MM.1S (cell line): ENCODE results near the gene CPPED1.
"Not testable (repeated sequence)": the region's sequence is repeated elsewhere in the genome, so short reads cannot be mapped to it uniquely, and the experiment has no call there.

ENCODE experiments used
- DNase-seq: peaks from one replicate; pipeline ENCODE4 v3.0.0-alpha.2; 2015
- H2AFZ ChIP-seq: fragments of 300-600 bp; sonication (generic); 2 replicates; pipeline ENCODE4 v1.6.0; 2016; ENCODE audit warnings: antibody characterized with exemption, low read length
- H3F3A ChIP-seq: fragments of 300-600 bp; sonication (generic); 2 replicates; pipeline ENCODE4 v1.6.1; 2016; ENCODE audit warnings: mild to moderate bottlenecking, antibody characterized with exemption, low read length, moderate library complexity, mixed read lengths; ENCODE audit not compliant: insufficient read depth
- H3K27ac ChIP-seq: fragments of 300-600 bp; sonication (generic); 2 replicates; pipeline ENCODE4 v1.5.1; 2016; ENCODE audit warnings: mild to moderate bottlenecking, low read length
- H3K27me3 ChIP-seq: fragments of 300-600 bp; sonication (generic); replicated peaks from 2 replicates; pipeline ENCODE4 v1.6.0; 2016; ENCODE audit warnings: low read length; ENCODE audit not compliant: insufficient read depth
- H3K36me3 ChIP-seq: fragments of 300-600 bp; sonication (generic); replicated peaks from 2 replicates; pipeline ENCODE4 v1.6.1; 2016; ENCODE audit warnings: mild to moderate bottlenecking, low read length, mixed read lengths; ENCODE audit not compliant: insufficient read depth
- H3K4me1 ChIP-seq: fragments of 300-600 bp; sonication (generic); 2 replicates; pipeline ENCODE4 v1.6.1; 2016; ENCODE audit warnings: low read length, mixed read lengths
- H3K4me2 ChIP-seq: fragments of 300-600 bp; sonication (generic); 2 replicates; pipeline ENCODE4 v1.6.0; 2016; ENCODE audit warnings: low read depth, low read length
- H3K4me3 ChIP-seq: fragments of 300-600 bp; sonication (generic); 2 replicates; pipeline ENCODE4 v1.5.1; 2016; ENCODE audit warnings: low read length, mixed read lengths
- H3K79me2 ChIP-seq: fragments of 300-600 bp; sonication (generic); 2 replicates; pipeline ENCODE4 v1.6.1; 2016; ENCODE audit warnings: mixed run types, low read length, mixed read lengths
- H3K9ac ChIP-seq: fragments of 300-600 bp; sonication (generic); 2 replicates; pipeline ENCODE4 v1.6.1; 2016; ENCODE audit warnings: low read length, mixed read lengths
- H3K9me2 ChIP-seq: fragments of 300-600 bp; sonication (generic); replicated peaks from 2 replicates; pipeline ENCODE4 v1.6.1; 2016; ENCODE audit warnings: mild to moderate bottlenecking, low read length, mixed read lengths; ENCODE audit not compliant: insufficient read depth
- H3K9me3 ChIP-seq: fragments of 300-600 bp; sonication (generic); replicated peaks from 2 replicates; pipeline ENCODE4 v1.6.1; 2016; ENCODE audit warnings: mild to moderate bottlenecking, low read length, mixed read lengths; ENCODE audit not compliant: insufficient read depth
- H4K20me1 ChIP-seq: fragments of 300-600 bp; sonication (generic); 2 replicates; pipeline ENCODE4 v1.6.1; 2016; ENCODE audit warnings: mild to moderate bottlenecking, low read length, moderate library complexity, mixed read lengths; ENCODE audit not compliant: insufficient read depth
- EZH2 ChIP-seq: fragments of 300-600 bp; sonication (generic); optimal IDR thresholded peaks from 2 replicates; pipeline ENCODE3; 2017; ENCODE audit warnings: low read depth, mild to moderate bottlenecking, antibody characterized with exemption, low read length, mixed read lengths
- EZH2phosphoT487 ChIP-seq: fragments of 300-600 bp; sonication (generic); IDR thresholded peaks from 2 replicates; pipeline ENCODE4 v1.6.1; 2018; ENCODE audit warnings: antibody characterized with exemption, low read length
- TF ChIP-seq, protein P1 (sequence below): fragments of 300-600 bp; sonication (generic); IDR thresholded peaks from 2 replicates; pipeline ENCODE4 v1.5.1; 2016; ENCODE audit warnings: antibody characterized with exemption, low read length, mixed read lengths

CPPED1 gene

DNA sequence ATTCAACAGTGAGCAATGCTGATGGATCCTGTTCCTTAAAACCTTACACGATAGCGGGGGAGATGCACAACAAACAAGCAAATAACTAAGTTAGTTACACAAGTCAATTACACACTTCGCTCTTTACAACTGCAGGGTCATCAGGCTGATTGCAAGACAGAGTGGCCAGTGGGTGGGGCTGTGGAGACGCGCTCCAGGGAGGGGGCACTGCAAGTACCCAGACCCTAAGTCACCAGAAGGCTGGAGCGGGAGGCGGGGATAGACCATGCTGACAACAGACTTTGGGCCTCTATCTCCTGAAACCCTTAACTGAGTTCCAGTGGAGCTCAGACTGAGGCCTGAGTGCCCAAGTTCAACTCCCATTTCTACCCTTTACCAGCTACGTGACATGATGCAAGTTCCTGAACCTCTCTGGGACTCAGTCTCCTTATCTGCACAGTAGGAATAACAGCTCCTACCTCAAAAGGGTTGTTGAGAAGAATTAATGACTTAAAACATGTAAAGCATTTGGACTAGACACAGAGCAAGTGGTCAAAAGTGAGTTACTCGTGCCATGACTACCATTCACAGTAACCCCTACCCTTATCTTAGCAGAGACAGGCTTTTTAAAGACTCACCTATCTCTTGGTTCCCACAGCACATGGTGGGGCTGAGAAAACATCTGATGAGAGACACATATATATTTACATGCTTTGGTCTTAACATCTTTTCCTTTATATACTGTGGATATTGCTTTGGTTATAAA, 10.4 kb downstream of the CPPED1 start:
- no peaks in the 10 kb centered on the region for H3K9me2 ChIP-seq
- no peaks in the 10 kb centered on the region for H4K20me1 ChIP-seq
- H2AFZ ChIP-seq, result no peak overlapping the region
- no peak for TF ChIP-seq EZH2phosphoT487
- no peak for TF ChIP-seq EZH2
- no peaks in the 10 kb centered on the region for H3K36me3 ChIP-seq
- no peak overlapping the region for H3K27ac ChIP-seq
- no peak overlapping the region for H3K9ac ChIP-seq
- no peaks in the 10 kb centered on the region for H3K9me3 ChIP-seq
- no peaks in the 10 kb centered on the region for H3K79me2 ChIP-seq
- no peaks in the 10 kb centered on the region for H3F3A ChIP-seq
- no peak for DNase-seq
- no peak overlapping the region for H3K4me3 ChIP-seq
- H3K27me3 ChIP-seq, result no peaks in the 10 kb centered on the region
- no peak overlapping the region for H3K4me2 ChIP-seq
- H3K4me1 ChIP-seq, result no peaks in the 10 kb centered on the region

DNA sequence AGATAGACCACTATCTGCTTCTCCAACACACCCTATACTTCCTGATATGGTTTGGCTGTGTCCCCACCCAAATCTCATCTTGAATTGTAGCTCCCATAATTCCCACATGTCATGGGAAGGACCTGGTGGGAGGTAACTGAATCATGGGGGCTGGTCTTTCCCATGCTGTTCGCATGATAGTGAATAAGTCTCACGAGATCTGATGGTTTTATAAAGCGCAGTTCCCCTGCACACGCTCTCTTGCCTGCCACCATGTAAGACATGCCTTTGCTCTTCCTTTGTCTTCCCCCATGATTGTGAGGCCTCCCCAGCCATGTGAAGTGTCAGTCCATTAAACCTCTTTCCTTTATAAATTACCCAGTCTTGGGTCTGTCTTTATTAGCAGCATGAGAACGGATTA, 11.2 kb downstream of the CPPED1 start:
- not testable (repeated sequence) for DNase-seq, H2AFZ ChIP-seq, H3K27ac ChIP-seq, H3K4me1 ChIP-seq, H3F3A ChIP-seq, H3K9me3 ChIP-seq, H3K9me2 ChIP-seq, H4K20me1 ChIP-seq, H3K4me3 ChIP-seq, H3K79me2 ChIP-seq, H3K36me3 ChIP-seq, H3K4me2 ChIP-seq, H3K27me3 ChIP-seq, H3K9ac ChIP-seq

DNA sequence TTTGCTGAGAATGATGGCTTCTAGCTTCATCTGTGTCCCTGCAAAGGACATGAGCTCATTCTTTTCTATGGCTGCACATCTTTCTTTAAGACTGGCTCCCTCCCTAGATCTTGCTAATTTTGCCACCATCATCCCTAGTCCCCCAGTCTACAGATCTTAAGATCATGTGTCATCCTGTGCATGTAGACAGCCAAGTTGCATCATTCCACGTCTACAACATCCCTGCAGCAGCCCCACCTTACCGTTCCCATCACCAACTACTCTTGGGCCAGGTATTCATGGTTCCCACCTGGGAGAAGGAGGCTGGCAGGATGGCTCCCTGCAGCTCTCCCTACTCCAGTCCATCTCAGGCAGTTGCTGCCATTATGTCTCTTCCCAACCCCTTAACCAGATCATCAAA, 12.3 kb downstream of the CPPED1 start:
- H4K20me1 ChIP-seq, result no peaks in the 10 kb centered on the region
- H3K36me3 ChIP-seq, result no peaks in the 10 kb centered on the region
- DNase-seq, result no peak

DNA sequence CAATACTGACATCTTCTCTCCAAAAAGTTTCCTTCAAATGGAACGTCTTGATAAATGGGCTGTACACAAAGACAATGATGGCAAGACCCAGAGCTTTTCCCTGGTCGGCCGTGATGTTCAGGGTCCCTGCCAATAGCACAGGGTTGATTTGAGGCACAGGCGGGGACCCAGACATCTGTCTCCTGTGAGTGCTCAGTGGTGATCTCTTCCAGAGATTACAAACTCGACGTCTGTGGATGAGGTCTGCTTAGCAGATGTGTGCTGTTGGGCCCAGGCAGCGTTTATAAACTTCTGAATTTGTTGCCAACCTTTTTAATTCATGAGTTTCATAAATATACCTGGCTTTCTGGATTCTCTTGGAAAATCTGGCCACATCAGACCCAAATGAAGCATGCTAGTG, 14.9 kb downstream of the CPPED1 start:
- Histone ChIP-seq H3K4me3 (no peak overlapping the region), H4K20me1 (no peaks in the 10 kb centered on the region), H3K9me3 (no peaks in the 10 kb centered on the region), H3K79me2 (no peaks in the 10 kb centered on the region), H3K9ac (no peak overlapping the region), H2AFZ (no peak overlapping the region), H3K27me3 (no peaks in the 10 kb centered on the region), H3K27ac (no peak overlapping the region), H3K9me2 (no peaks in the 10 kb centered on the region), H3F3A (no peaks in the 10 kb centered on the region), H3K36me3 (no peaks in the 10 kb centered on the region), H3K4me2 (no peak overlapping the region), H3K4me1 (no peaks in the 10 kb centered on the region)
- no peak for DNase-seq
- TF ChIP-seq, protein P1, sequence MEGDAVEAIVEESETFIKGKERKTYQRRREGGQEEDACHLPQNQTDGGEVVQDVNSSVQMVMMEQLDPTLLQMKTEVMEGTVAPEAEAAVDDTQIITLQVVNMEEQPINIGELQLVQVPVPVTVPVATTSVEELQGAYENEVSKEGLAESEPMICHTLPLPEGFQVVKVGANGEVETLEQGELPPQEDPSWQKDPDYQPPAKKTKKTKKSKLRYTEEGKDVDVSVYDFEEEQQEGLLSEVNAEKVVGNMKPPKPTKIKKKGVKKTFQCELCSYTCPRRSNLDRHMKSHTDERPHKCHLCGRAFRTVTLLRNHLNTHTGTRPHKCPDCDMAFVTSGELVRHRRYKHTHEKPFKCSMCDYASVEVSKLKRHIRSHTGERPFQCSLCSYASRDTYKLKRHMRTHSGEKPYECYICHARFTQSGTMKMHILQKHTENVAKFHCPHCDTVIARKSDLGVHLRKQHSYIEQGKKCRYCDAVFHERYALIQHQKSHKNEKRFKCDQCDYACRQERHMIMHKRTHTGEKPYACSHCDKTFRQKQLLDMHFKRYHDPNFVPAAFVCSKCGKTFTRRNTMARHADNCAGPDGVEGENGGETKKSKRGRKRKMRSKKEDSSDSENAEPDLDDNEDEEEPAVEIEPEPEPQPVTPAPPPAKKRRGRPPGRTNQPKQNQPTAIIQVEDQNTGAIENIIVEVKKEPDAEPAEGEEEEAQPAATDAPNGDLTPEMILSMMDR, result no peak
- TF ChIP-seq EZH2, result no peak
- TF ChIP-seq EZH2phosphoT487, result no peak

More for the DNA sequence above, 12.3 kb downstream of the CPPED1 start:
- TF ChIP-seq EZH2, result no peak
- no peak for TF ChIP-seq EZH2phosphoT487
- TF ChIP-seq, protein P1, result no peak
- H3K4me3 ChIP-seq, result no peak overlapping the region
- H2AFZ ChIP-seq, result no peak overlapping the region
- H3K9me3 ChIP-seq, result no peaks in the 10 kb centered on the region
- H3K4me2 ChIP-seq, result no peak overlapping the region
- no peaks in the 10 kb centered on the region for H3K27me3 ChIP-seq
- H3F3A ChIP-seq, result no peaks in the 10 kb centered on the region
- no peaks in the 10 kb centered on the region for H3K4me1 ChIP-seq
- no peak overlapping the region for H3K9ac ChIP-seq
- no peaks in the 10 kb centered on the region for H3K9me2 ChIP-seq
- no peak overlapping the region for H3K27ac ChIP-seq
- H3K79me2 ChIP-seq, result no peaks in the 10 kb centered on the region
